GM19395 (cell line): ENCODE data around the gene CACNG3.

Source experiments
- ATAC-seq: cut with Tn5 transposase; IDR thresholded peaks from one replicate; pipeline ENCODE4 v1.9.1; 2021; ENCODE audit warnings: mild to moderate bottlenecking, moderate library complexity; ENCODE audit not compliant: unreplicated experiment

The CACNG3 gene

DNA sequence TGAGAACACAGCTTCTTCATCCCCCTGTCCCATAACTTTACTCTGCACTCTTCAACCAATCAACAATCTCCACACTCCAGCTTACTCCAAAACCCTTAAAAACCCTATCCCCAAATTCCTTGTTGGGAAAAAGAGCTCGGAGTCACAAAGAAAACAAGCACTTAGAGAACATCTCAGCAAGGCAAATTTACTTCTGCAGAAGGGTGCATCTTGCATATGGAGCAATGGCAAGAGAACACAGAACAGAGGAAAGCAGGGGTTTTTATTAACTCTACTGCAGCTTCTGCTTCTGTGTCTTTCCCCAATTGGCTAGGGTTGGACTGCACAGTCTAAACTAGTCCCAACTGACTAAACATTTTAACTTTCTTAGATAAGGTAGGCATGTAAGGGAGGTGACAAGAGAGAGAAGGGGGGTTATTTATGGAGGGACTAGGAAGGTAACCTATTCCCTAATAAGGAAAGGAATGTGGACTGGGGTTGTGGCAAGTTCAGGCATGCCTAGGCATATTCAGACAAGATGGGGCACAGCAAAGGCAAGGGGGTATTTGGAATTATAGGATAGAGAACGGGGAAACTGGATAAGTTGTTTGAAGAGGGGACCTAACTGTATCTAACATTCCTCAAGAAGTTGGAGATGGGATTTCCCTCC lies 125.5 kb downstream of the CACNG3 start:
- no peak for ATAC-seq

GRCh38 chr16:24382762-24383407 lies 126.8 kb downstream of the CACNG3 start:
- no peak for ATAC-seq

DNA sequence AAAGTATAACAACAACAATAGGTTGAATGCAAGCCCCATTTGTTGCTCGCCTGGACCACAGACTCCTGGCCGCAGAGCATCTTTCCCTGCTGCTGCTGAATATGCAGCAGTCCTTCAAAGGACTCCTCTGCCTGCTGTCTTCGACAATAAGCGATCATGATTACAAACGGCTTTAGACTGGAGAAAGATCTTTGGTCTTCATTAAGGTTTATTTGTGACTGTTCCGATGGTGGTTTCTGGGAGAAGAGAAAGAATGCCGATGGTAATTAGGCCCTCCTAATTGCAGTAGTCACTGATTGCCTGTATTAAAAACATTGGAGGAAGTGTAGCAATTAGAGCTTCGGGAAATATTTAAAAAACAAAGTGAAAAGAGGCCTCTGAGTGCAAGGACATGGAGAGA lies 138.2 kb downstream of the CACNG3 start:
- no peak for ATAC-seq

DNA sequence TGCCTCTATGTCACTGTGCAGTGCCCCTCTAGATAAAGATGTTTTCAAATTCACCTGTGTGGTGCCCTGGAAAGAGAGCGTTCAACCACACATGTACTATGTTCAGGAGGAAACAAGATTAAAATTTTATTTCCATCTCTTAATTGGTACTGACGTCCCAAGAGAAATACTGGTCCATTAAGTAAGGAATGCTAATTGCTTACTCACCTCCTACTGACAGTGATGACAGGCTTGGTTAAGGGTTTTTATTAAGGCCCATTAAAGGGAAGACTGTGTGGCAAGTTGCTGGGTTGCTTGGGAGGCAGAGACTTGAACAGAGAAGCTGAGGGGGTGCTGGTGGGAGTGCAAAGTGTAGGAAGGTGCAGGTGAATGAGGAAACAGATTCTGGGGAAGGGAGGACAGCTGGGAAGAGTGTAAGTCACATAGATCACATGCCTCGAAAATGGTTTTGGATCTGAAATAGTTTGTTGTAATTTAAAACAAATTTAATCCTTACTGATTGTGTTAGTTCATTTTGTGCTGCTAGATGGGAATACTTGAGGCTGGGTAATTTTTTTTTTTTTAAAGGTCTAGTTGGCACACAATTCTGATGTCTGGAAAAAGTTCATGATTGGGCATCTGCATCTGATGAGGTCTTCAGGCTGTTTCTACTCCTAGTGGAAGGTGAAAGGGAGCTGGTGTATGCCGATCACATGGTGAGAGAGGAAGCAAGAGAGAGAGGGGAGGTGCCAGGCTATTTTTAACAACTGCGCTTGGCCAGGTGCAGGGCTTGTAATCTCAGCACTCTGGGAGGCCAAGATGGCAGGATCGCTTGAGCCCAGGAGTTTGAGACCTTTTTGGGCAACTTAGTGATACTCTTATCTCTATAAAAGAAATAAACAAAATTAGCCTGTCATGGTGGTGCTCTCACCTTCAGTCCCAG lies 140.5 kb downstream of the CACNG3 start:
- no peak for ATAC-seq

DNA sequence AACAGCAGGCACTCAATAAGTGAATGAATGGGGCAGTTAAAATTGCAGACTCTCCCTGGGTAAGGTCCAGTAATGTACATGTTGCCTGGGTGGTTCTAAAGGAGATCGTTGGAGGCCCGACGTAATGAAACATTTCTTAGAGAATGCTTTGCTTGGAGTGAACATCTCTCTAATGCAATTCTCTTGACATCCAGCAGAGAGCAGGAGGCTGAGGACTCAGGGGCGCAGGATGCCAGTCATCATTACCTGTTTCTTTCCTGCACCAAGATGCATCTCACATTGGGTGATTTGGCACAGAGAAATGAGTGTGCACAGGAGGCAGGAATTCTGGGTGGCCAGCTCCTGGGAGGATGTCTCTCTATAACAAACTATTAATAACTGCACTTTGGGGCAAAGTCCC lies 152.9 kb downstream of the CACNG3 start:
- ATAC-seq: no peak
